Measurements from ENCODE around the gene TMTC1.
A peak's percentile ranks its signal among the peaks of the same experiment; 100 is the strongest.
"Not testable (repeated sequence)": the region's sequence is repeated elsewhere in the genome, so short reads cannot be mapped to it uniquely, and the experiment has no call there.

The TMTC1 gene

GRCh38 chr12:29562110-29562804 is 221.5 kb downstream of the TMTC1 start:
- DNase-seq, result no peak

GRCh38 chr12:29561664-29562071 is 222.1 kb downstream of the TMTC1 start:
- no peak for DNase-seq

GRCh38 chr12:29559198-29559597 is 224.5 kb downstream of the TMTC1 start:
- DNase-seq, result no peak

- no peak for DNase-seq
These were observed 227.4 kb downstream of the TMTC1 start for GRCh38 chr12:29556363-29556762.

- not testable (repeated sequence) for DNase-seq
These were observed 228.3 kb downstream of the TMTC1 start for GRCh38 chr12:29555451-29555850.

- DNase-seq, result no peak
These were observed 230.6 kb downstream of the TMTC1 start for GRCh38 chr12:29552994-29553748.

- peak; percentile 70 for DNase-seq
These were observed 231.3 kb downstream of the TMTC1 start for GRCh38 chr12:29552324-29552927.

GRCh38 chr12:29551812-29552211 is 231.9 kb downstream of the TMTC1 start:
- DNase-seq, result no peak

- DNase-seq, result no peak
These were observed 235.9 kb downstream of the TMTC1 start for GRCh38 chr12:29547864-29548263.

GRCh38 chr12:29547151-29547632 is 236.6 kb downstream of the TMTC1 start:
- DNase-seq, result no peak

GRCh38 chr12:29546000-29546399 is 237.7 kb downstream of the TMTC1 start:
- no peak for DNase-seq

GRCh38 chr12:29545102-29545467 is 238.7 kb downstream of the TMTC1 start:
- DNase-seq, result no peak

GRCh38 chr12:29544428-29545101 is 239.2 kb downstream of the TMTC1 start:
- no peak for DNase-seq

GRCh38 chr12:29543036-29543435 is 240.7 kb downstream of the TMTC1 start:
- DNase-seq, result no peak

GRCh38 chr12:29537298-29537697 is 246.4 kb downstream of the TMTC1 start:
- DNase-seq, result no peak

- DNase-seq, result no peak
These were observed 248.8 kb downstream of the TMTC1 start for GRCh38 chr12:29534935-29535334.

GRCh38 chr12:29533815-29534489 is 249.8 kb downstream of the TMTC1 start:
- no peak for DNase-seq

- no peak for DNase-seq
These were observed 252.3 kb downstream of the TMTC1 start for GRCh38 chr12:29531471-29531870.

GRCh38 chr12:29530436-29530835 is 253.3 kb downstream of the TMTC1 start:
- no peak for DNase-seq

GRCh38 chr12:29528161-29528560 is 255.6 kb downstream of the TMTC1 start:
- DNase-seq, result no peak

- no peak for DNase-seq
These were observed 261.8 kb downstream of the TMTC1 start for GRCh38 chr12:29521951-29522350.

- DNase-seq, result peak; percentile 29
These were observed 264.1 kb downstream of the TMTC1 start for GRCh38 chr12:29519585-29520182.
